GM19455 (cell line): ENCODE results near the gene EML3.
"Not testable (repeated sequence)": the region's sequence is repeated elsewhere in the genome, so short reads cannot be mapped to it uniquely, and the experiment has no call there.

ENCODE experiments used
- ATAC-seq: cut with Tn5 transposase; IDR thresholded peaks from one replicate; pipeline ENCODE4 v1.9.1; 2021; ENCODE audit not compliant: unreplicated experiment

EML3 gene

GRCh38 chr11:62612366-62613290, at the start of gene EML3, which contains the start of gene ROM1:
Gene EML3 (minus strand): TSS chr11:62612775. CDS start chr11:62612457, 318 bp downstream.
Gene ROM1 (plus strand): TSS chr11:62613257. CDS start chr11:62613282, 25 bp downstream.
- peak; percentile 72 for ATAC-seq

GRCh38 chr11:62656796-62657429, 44.3 kb upstream of the EML3 start:
- ATAC-seq = no peak

- ATAC-seq = no peak
Observed at GRCh38 chr11:62654297-62654696, 41.7 kb upstream of the EML3 start.

- ATAC-seq = no peak
Observed at GRCh38 chr11:62652161-62653006, 39.8 kb upstream of the EML3 start.

GRCh38 chr11:62650283-62650682, 37.7 kb upstream of the EML3 start:
- not testable (repeated sequence) for ATAC-seq

- no peak for ATAC-seq
Observed at GRCh38 chr11:62649486-62649885, 36.9 kb upstream of the EML3 start.

- no peak for ATAC-seq
Observed at GRCh38 chr11:62648967-62649364, 36.4 kb upstream of the EML3 start.

GRCh38 chr11:62648185-62648966, 35.8 kb upstream of the EML3 start:
- ATAC-seq = no peak

GRCh38 chr11:62647609-62648005, 35.0 kb upstream of the EML3 start:
- no peak for ATAC-seq

- ATAC-seq = no peak
Observed at GRCh38 chr11:62646825-62647608, 34.4 kb upstream of the EML3 start.

GRCh38 chr11:62645946-62646824, 33.6 kb upstream of the EML3 start, which contains the start of gene GANAB:
Gene GANAB (minus strand): TSS chr11:62646613. CDS start chr11:62646599, 14 bp downstream.
- ATAC-seq = peak; percentile 91

- ATAC-seq = no peak
Observed at GRCh38 chr11:62645671-62645945, 33.0 kb upstream of the EML3 start.

GRCh38 chr11:62644220-62644619, 31.6 kb upstream of the EML3 start:
- ATAC-seq = no peak

GRCh38 chr11:62632492-62632891, 19.9 kb upstream of the EML3 start:
- no peak for ATAC-seq

GRCh38 chr11:62627713-62628112, 15.1 kb upstream of the EML3 start:
- no peak for ATAC-seq

GRCh38 chr11:62622476-62623089, 10.0 kb upstream of the EML3 start:
- ATAC-seq = no peak

- peak; percentile 91 for ATAC-seq
Observed at GRCh38 chr11:62621567-62622470, 9.2 kb upstream of the EML3 start, which contains the start of gene B3GAT3. Gene B3GAT3 (minus strand): TSS chr11:62621986. CDS start chr11:62621947, 39 bp downstream.
